Glomerular visceral epithelial cell (primary cell): ENCODE measurements around the gene RUSF1.
A peak's percentile ranks its signal among the peaks of the same experiment; 100 is the strongest.
"Not testable (repeated sequence)": the region's sequence is repeated elsewhere in the genome, so short reads cannot be mapped to it uniquely, and the experiment has no call there.

Source experiments
- DNase-seq: peaks from one replicate; pipeline ENCODE4 v3.0.0-alpha.2; 2016; ENCODE audit errors: extremely low spot score

RUSF1 gene

DNA sequence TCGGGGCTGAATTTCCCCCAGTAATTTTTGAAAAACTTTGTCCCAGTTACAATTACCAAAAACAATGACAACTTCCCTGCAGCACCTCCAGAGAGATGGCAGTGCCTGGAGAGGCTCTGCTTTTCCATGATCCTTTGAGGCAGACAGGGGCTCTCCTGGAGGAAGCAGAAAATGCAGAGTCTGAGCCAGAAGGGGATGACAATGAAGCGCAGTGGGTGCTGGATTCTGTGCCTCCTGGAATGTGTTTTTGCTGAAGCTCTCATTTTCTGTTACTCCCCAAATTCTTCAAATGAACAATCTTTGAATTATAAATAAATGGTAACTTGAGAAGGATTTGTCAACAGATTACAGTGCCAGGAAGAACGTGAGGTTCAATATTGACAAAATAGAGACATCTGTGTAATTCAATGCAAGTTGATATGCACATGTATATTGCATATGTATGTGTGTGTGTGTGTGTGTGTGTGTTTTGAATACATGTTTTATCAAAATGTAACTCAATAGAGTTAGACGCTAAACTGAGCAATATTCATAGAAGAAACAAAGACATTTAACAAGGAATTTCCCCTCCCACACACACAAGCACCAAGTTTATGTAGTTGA, 9.7 kb upstream of the RUSF1 start:
- DNase-seq, result no peak

DNA sequence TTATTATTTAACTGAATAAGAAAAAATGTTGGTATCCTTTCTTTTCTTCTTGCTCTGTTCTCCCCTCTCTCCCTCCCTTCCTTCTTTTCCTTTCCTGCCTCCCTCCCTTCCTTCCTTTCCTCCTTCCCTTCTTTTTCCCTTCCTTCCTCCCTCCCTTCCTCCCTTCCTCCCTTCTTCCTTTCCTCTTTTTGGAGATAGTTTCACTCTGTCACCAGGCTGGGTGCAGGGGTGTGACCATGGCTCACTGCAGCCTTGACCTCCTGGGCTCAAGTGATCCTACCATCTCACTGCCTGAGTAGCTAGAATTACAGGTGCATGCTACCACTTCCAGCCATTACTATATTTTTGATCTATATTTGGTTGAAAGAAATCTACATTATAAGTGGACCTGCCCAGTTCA, 5.7 kb upstream of the RUSF1 start:
- no peak for DNase-seq

DNA sequence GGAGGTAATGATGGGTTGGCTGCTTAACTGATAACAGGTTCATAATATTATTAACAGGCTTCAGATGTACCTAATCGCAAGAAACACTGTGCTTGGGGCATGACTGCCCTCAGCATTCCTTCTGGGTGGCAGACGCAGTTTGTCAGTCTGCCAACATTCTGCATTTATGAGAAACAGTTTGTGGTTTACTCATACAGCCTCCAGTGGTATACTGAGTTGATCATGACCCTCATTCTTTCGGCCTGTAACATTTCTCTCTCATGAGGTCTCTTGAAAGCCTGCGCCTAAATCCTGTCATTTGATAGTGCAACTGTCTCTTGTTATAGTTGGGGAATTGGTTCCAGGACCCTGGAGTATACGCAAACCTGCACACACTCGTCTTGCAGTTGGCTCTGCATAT, 4.9 kb upstream of the RUSF1 start:
- DNase-seq, result peak; percentile 72

DNA sequence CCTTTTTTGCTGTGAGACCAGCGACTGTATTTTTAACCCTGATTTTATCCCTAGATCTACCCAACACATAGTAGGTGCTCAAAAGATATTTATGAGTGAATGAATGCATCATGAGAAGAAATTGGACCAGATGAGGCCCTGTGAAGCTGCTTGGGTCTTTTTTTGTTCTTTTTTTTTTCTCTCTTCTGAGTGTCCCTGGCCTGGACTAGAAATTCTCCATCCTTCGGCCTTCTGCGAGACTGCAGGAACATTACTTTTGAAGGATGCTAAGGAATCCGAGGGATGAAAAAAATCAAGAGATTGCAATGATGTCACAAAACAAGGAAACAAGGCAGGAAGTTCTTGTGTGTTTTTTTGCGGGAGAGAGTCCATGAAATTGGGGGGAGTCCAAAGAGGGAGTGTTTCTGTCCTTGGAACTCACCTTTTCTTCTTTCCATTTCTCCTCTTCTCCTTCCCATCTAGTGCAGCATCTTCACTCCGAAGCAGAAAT, 560 bp upstream of the RUSF1 start:
- no peak for DNase-seq

DNA sequence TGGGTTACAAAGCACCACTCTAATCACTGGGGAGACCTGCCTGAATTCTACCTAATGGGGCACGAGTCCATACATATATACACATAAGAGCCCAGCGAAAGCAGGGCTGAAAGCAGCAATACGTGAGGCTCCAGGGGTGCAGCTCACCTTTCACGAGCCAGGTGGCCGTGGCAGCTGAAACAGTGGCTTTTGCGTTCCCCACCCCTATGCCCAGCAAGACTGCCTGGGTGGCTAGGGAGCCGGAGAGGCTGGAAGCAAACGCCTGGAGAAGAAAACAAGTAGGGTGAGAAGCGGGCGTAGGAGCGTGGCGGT, 618 bp downstream of the RUSF1 start:
- no peak for DNase-seq

DNA sequence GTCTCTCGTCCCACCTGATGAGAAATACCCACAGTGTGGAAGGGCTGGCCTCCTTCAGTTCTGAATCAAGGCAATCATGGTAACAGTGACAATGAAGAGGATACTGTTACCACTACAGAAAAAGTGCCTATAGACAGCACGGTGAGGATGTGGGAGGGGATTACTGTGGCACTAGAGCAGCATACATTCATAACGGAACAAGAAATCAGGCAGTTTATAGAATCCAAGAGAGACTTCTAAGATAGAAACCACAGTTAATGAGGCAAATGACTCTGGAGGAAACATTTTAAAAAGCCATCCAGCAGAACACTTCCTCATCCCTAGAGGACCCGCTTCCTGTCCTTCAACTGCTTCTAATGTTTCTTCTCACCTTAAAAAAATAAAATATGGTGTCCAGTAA, 2.7 kb downstream of the RUSF1 start:
- no peak for DNase-seq

DNA sequence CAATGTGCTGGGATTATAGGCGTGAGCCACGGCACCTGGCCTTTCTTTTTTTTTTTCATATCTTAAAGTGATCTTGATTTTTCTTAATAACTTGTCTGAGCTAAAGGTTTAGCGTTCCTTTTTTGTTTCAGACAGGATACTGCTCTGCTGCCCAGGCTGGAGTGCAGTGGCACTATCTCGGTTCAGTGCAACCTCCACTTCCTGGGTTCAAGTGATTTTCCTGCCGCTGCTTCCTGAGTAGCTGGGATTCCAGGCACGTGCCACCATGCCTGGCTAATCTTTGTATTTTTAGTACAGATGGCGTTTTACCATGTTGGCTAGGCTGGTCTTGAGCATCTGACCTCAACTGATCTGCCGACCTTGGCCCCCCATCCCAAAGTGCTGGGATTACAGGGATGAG, 4.0 kb downstream of the RUSF1 start:
- DNase-seq, result no peak

DNA sequence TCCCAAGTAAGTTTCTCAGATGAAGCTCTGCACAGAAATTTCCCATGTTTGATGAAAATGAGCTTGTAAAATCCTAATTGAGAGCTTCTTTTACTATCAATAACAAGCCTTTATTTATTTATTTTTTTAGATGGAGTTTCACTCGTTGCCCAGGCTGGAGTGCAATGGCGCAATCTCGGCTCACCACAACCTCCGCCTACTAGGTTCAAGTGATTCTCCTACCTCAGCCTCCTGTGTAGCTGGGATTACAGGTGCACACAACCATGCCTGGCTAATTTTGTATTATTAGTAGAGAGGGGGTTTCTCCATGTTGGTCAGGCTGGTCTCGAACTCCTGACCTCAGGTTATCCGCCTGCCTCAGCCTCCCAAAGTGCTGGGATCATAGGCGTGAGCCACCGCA, 4.6 kb downstream of the RUSF1 start:
- not testable (repeated sequence) for DNase-seq

DNA sequence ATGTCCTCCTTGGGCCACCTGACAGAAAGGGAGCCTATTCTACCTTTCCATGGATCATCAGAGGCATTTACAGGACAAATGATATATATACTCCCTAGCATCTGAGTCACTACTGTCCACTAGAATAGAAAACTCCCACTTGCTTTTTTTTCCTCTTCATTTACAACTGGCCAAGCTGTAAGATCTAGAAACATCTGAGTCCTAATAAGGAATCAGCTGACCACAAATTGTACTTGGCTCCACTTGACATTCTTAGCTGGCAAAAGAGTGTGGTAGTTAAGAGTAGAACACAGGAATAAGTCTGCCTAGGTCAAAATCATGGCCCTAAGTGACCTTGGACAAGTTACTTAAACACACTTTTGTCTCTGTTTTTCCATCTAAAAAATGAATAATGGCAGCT, 5.2 kb downstream of the RUSF1 start:
- DNase-seq, result no peak

DNA sequence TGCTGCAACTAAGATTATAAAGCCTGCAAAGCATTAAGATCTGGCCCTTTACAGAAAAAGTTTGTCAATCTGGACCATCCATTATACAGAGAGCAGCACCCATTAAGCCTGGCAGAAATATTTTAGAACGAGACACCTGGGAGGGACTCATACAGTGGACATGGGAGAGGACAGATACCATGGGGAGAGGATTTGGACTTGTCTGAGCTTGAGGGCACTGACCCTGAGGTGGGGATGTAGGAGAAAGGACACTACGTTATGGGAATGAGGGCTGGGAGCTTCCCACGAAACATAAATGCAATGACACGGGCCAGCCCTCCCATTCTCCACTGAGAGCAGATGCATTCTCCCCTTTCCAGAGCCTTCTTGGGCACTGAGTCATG, 6.2 kb downstream of the RUSF1 start:
- no peak for DNase-seq

DNA sequence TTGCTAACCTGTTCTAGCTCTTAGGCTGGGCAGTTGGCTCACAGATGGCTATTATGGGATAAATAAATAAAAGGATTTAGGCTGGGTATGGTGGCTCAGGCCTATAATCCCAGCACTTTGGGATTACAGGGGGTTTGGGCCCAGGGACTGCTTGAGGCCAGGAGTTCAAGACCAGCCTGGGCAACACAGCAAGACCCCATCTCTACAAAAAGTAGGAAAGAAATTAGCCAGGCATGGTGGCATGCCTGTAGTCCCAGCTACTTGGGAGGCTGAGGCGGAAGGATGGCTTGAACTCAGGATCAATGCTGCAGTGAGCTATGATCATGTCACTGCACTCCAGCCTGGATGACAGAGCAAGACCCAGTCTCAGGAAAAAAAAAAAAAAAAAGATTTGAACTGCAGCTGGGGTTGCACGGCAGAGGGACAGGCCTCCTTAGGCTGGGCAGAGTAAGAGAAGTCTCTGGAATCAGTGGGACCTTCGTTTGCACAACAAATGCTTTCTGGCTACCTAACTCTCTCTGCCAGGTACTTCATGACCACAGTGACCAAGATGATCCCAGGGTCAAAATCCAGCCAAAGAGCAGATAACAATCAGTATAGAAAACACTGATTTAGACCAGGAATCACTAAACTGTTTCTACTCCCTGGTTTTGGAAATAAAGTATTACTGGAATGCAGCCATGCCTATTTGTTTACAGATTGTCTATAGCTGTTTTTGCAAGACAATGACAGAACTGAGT, 6.8 kb downstream of the RUSF1 start:
- no peak for DNase-seq

DNA sequence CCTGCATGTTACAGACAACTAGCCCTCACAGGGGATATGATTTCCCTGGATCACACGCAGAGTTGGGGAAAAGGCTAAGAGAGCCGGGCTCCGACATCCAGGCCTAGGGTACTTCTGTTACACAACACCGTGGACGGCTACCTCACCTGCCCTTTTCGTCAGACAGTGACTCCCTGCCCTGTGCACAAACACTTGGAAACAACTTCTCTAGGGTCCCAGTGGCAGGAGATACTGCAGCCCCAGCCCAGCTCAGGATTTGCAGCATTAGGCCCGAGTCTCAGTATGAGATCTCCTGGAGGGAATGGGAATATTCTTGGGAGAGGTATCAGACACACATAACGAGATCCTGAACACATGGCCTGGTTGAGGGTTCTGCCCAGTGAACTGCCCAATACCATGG, 8.3 kb downstream of the RUSF1 start:
- DNase-seq, result no peak

DNA sequence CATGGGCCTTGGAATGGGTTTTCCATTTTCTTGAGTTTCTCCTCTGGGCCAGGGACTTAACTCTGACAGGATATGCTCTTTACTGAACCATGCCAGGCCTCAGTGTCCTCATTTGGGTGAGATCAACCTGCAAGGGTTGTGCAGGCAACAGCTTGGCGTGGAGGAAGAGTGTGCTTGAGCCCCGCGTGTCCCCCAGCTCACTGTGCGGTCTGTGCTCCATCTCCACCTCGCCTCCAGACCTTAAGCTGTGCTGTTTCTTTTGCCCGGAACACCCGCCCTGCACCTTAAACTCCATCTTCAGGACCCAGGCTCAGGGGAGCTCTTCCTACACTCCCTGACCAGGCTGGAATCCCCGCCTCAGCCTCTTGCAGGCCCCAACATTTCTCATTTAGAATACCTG, 9.7 kb downstream of the RUSF1 start:
- DNase-seq, result no peak

DNA sequence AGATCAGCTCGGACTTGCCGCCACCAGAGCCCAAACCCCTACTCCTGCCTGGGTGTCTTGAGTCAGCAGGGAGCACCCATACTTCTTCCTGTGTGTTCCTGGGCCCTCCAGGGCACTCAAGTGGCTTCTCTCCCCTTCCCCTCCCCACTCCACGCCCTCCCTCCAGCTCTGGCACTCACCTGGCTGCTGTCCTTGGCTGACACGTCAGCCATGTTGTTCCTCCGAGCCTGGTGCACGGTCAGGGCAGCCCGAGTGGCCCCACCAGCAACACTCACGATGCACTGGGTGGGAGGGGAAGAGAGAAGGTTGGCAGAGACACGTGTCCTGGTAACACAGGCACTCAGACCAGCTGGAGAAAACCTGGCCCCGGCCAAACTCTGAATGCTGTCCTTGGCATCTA, 11.5 kb downstream of the RUSF1 start:
- no peak for DNase-seq

DNA sequence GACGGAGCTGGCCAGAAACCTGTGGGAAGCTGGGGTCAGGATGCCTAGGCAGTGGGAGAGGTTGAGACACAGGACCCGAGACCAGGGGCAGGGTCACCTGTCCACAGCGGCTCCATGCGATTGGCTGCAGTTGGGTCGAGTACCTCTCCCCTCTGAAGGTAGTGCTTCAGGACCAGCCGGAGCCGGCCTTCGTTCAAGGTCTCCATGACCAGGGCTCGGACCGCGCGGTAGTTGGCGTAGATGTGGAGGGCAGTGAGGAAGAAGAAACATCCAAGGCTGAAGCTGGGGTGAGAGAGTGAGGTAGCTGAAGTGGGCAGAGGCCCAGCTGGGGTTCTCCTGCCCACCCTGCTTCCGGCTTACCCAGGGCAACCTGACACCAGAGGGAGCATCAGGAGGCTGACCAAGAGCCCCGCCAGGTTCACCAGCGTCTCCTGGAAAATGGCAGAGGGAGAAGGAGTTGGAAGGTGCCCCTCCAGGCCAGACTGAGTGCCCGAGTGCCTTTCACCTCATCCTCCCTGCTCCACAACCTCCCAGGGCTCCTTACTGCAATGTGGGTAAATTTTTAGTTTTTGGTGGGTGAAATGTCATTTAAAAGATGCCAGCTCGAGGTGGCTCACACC, 14.6 kb downstream of the RUSF1 start:
- no peak for DNase-seq

DNA sequence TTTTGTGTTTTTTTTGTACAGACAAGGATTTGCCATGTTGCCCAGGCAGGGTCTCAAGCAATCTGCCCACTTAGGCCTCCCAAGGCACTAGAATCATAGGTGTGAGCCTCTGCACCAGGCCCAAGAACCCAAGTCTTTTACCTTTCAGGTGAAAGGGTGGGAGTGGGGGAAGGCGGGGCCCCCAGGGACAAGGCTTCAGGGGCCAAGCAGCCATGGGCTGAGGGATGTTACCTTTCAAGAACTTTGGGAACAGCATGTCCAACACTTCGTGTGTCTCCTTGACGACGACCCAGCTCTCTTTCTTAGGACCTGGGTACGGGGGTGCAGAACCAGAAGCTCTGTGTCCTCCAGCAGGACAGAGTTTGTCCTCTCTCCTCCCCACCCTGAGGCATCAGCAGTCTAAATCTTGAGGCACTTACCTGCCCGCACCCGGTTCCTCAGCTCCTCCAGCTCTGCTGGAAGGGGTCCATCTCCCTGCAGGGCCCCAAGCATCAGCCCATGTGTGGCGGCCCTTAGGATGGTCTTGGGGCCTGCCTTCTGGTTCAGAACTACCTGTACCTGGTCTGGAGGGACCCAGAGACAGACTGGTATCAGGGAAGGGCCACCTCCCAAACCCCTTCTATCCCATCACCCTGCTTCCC, 16.3 kb downstream of the RUSF1 start:
- no peak for DNase-seq

DNA sequence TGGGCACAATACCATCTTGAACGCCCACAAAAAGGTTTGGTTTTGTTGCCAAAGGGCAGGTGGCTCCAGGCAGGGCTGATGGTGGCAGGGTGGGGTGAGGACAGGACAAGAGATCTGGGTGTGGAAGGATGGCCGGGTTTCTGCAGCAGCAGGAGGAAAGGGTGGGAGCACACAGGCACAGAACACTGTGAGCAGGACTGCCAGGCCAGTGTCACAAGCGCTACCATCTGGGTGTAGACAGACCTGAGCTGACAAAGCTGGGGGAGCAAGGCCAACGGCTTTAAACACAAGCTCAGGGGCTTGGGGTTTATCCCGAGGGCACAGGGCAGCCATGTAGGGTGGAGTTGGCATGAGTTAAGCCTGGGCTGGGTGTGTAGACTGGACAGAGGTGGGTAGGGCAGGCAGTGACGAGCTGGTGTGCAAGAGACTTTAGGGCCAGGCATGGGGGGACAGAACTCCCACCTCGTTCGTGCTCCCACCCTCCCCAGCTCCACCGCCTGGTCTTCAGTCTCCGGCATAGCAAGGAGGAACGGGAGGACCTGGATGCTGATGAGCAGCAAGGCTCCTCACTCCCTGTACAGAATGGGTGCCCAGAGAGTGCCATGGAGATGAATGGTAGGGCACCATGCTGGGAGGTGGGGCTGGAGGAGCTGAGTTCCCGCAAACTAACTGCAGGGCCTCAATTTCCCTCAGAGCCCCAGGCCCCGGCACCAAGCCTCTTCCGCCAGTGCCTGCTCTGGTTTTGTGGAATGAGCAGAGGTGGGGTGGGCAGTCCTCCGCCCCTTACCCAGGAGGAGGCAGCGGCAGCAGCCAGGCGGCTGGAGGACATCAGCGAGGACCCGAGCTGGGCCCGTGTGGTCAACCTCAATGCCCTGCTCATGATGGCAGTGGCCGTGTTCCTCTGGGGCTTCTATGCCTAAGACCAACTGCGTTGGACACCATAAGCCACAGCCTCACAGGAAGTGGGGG, 18.3 kb downstream of the RUSF1 start:
- no peak for DNase-seq

DNA sequence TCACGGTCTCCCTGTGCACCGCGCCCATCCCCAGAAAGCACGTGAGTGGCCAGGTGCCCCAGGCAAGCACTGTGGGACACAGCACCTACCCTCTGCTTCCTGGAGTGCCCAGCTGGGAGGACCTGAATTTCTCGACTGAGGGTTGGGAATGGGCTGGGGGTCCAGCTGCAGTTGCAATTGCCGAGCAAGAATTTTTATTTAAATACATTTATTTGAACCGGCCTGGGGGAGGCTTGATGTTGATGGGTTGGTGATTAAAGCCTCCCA, 19.0 kb downstream of the RUSF1 start:
- no peak for DNase-seq

DNA sequence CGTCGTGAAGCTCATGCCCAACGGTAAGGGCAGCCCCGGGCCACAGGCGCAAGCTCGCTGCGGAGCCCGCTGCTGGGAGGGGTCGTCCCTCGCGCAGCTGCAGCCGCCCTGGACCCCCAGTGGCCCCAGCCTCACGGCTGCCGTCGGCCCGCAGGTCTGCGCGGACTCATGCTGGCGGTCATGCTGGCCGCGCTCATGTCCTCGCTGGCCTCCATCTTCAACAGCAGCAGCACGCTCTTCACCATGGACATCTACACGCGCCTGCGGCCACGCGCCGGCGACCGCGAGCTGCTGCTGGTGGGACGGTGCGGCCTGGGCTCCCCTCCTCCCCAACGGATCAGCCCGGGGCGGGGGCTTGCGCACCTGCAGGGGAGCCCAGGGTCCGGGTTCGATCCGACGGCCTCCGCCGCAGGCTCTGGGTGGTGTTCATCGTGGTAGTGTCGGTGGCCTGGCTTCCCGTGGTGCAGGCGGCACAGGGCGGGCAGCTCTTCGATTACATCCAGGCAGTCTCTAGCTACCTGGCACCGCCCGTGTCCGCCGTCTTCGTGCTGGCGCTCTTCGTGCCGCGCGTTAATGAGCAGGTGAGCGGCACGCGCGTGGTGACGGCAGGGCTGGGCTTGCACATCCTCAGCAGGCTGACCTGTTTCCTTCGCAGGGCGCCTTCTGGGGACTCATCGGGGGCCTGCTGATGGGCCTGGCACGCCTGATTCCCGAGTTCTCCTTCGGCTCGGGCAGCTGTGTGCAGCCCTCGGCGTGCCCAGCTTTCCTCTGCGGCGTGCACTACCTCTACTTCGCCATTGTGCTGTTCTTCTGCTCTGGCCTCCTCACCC, 19.5 kb downstream of the RUSF1 start:
- DNase-seq, result no peak

DNA sequence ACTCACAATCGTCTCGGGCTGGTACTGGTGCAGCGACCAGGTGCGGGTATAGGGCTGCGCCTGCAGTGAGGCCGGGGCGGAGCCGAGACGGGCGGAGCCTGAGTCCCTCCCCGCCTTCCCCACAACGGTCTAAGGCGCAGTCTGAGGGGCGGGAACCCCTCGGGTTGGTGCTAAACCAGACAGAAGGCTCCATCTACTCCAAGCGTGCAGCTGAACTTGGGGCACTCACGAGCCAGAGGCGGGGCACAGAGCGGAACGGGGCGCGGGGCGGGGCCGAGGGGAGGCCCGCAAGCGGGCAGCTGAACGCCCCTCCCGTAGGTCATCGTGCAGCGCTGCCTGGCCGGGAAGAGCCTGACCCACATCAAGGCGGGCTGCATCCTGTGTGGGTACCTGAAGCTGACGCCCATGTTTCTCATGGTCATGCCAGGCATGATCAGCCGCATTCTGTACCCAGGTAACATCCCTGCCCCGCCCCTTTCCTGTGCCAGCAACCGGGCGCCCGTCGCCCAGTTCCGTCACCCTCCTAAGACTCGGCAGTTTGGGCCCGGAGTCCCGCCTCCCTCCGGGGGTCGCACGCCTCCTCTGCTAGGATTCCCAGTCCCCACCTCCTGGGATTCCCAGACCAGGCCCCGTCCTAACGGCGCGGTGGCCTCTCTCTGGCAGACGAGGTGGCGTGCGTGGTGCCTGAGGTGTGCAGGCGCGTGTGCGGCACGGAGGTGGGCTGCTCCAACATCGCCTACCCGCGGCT, 20.3 kb downstream of the RUSF1 start:
- peak; percentile 65 for DNase-seq
